ENCODE measurements around the gene LIMK2.

GRCh38 chr22:31241200-31241599, 29.1 kb downstream of the LIMK2 start:
- TF ChIP-seq CTCF (conservative IDR thresholded peaks at IDR 0.05) (no peak), EZH2 (IDR thresholded peaks at IDR 0.05; ENCODE audit: low read depth) (no peak)
